HG02623 (cell line): Measurements from ENCODE around the gene LRRC17.

Source experiments
- ATAC-seq: cut with Tn5 transposase; IDR thresholded peaks from one replicate; pipeline ENCODE4 v1.9.1; 2021; ENCODE audit warnings: moderate library complexity; ENCODE audit not compliant: unreplicated experiment

Gene LRRC17

DNA sequence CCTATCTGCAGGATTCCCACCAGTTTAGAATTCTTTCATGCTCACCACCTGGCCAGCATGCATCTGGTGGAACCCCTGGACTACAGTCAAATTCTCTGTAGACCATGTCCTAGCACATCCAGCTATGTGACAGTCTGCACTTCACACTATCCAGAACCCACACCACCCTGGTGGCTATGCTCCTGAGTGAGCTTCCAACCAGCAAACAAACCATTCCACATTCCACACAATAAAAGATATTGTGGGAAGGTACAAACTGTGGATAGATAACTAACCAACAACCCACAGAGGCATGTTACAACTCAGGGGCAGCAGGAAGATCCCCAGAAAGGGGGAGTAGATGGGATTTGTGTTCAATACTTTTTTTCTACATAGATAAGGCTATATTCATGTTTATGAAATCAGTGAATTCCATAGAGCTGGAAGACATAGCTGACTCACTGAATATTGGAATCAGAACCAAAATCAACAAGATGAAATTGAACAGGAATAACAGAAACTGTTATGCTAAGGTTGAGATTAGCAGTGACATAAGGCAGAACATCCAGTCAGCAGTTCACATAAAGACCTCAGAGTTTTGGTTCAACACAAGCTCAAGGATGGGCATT is 72.5 kb downstream of the LRRC17 start:
- ATAC-seq, result no peak

DNA sequence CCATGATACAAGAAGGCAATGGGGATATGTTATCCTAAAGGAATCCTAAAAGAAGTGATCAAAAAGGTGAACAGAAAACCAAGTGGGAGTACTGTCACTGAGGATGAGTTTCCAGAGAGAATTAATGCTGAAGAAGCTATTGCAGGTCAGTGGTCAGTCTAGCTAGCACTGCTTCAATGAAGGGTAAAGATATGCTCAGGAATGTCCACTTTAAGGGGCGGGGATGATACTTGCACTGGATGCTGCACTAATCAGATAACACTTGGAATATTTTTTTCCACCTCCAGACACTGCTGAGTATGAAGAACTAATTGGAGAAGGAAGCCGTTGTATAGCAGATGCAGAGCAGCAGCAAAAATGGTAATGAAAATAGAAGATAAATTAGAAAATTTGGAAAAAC is 75.3 kb downstream of the LRRC17 start:
- ATAC-seq, result no peak

DNA sequence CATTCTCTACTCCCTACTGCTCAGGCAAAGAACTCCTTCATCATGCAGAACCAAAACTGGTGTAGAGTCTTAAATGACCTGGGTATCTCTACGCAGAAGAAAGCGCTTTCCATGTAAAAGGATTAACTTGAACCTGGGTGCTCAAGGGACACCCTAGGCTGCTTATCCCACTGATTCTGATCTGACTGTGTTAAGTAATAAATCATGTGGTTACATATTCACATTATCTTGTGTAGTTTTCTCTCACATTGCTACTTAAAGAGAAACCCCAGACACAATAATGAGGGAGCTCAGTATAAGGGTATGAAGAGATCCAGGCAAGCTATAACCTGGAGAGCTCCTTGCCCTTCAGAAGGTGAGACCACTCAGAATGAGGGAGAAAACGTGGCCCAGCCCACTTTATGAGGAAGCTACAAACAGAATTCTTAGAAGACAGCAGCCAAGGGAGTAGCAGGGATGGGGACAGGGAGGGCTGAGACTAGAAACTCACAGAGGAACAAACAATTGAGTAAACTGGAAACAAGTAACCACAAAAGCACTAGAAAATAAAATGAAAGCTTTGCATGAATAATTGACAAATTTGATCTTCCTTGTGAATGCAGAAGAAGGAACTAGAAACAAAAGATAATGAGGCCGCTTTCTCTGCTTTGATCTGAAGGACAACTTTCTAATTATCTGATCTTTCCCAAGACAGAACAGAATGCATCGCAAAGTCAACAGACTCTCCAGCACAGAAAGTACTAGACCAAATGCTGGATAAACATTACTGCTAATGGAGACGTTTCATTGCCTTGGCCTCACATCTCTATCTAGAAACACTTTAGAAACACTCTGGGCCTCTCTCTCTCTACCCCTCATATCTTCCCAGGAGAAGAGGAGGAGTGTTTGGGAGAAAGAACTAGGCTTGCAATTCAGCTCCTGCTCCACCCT is 76.1 kb downstream of the LRRC17 start:
- ATAC-seq, result no peak

DNA sequence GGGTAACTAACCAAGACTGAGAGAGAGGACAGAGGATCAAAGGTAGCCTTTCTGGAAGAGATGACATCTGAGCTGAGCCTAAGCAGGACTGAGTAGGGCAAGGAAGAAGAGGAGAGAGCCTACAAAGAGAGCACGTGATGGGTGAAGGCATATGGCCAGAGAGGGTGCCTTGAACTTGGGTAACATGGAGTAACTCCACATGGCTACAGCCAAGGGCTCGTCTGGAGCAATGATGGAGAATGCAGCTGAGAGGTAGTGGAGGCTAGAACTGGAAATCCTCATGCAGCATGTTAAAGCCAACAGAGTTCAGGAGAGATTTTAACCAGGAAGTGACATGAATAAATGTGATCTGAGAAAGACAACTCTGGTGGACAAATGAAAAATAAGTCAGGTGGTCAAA is 77.8 kb downstream of the LRRC17 start:
- ATAC-seq, result no peak

DNA sequence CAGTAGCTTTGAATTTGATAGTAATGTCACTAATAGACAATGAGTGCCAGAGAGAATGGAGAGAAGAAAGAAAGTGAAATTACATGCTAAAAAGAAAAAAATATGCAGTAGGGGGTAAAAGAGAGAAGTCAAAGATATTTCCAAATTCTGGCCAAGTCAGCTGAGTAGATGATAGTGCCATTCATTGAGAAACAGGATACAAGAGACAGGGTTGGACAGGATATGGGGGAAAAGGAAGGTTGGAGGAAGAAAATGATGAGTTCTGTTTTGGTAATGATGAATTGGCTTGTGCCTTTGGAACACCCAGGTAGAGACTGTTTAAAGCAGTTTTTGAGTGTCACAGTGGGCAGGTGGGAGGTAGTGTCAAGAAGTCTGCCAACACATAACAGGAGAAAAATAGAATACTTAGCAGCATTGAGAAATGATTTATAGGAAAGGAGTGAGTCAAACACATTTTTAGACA is 78.3 kb downstream of the LRRC17 start:
- no peak for ATAC-seq

DNA sequence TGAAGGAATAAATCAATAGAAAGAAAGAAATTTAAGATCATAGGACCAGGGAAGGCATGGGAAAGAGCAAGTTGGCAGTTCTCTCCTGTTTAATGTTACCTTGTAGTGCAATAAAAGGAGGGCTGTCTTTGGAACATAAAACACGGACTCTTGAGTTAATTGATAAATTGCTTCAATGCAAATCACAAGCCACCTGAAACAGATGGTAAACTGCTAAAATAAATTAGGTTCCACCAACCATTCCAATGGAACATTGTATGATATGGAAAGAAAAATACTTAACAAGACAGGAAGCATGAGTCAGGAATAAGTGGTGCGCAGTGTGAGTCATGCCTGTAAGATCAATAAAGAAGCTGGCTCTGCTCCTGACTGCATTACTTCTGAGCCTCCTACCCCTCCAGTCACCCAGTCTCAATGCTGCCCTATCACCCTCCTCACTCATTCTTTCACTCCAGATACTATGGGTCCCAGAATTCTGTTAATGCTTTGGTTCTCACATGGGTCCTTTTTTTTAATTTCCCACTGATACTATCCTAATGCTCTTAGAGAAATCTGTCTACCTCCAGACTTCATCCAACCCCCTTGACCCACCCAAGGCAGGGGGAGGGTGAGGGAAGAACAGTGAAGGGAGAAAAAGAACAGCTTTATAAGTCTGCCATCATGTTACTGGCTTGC is 78.9 kb downstream of the LRRC17 start:
- ATAC-seq, result no peak

DNA sequence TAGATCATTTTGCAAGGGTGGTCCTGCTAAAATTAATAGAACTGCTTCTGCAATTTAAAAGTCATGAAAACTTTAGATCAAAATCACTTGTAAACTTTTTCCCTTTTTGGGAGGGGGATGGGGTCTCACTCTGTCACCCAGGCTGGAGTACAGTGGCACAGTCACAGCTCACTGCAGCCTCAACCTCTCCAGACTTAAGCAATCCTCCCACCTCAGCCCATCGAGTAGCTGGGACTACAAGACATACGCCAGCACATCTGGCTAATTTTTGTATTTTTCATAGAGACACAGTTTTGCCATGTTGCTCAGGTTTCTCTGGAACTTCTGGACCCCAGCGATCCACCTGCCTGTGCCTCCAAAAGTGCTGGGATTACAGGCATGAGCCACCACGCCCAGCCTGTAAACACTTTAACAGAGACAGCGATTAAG is 79.7 kb downstream of the LRRC17 start:
- no peak for ATAC-seq

DNA sequence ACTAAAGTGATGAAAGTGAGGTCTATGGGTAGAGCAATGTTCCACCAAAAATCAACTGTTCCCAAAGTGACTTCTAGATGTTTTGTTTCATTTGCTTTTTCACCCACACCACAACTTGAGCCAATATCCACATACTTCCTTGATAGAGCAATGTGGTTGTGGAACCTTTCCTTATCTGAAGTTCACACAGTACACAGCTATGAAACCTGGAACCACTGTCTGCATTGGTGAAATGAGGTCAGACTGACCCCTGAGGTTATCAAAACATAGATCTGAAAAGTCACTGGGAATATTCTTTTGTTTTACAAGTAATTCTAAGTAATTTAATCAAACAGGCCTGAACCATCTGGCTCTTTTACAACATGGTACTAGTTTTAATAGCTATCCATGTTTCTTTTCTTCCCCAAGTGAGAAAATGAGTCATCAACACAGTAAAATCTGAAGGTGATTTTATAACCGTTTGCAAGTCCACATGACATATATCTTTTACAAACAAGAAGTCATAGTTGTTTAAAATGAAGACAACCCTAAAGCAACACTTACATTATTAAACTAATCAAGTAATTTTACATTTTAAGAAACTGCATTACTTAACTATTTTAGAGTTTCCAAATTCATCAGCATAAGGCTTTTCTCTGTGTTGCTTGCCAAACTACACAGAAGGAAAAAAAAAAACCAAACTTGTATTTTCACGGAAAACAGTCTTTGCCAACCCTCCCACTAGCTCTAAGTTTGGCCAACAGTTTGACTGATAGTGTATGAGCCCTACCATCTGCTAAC is 80.3 kb downstream of the LRRC17 start:
- no peak for ATAC-seq

DNA sequence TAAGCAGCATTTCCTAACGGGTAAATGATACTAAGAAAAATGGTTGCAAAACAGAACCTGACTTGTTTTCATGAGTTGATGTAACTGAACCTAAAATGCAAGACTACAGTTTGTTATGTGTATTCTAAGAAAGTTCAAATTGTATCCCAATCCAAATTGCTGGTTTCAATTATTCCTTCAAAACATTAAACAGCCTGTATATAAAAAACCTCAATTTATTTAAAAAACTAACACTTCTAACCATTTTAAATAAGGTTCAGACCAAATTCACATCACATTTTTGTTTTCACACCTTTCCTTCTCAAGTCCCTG is 80.9 kb downstream of the LRRC17 start:
- no peak for ATAC-seq

DNA sequence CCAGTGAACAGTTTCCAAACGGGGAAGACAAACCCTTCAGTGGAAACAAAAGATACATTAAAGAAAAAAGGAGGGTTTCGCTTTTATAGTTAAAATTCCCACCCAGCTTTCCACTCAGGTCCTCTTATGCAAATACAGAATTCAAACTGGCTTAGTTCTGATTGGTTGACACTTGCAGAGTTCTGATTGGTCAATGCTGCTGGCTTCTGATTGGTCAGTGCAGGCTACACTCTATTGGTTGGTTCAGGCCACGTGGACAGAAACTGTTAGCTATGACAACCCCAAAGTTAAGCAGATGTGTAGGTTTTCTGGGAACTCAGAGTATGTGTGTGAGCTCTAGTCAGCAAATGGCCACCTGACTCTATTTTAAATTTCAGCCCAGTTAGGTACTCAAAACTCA is 81.8 kb downstream of the LRRC17 start:
- no peak for ATAC-seq
